ENCODE data around the gene ATP2B3. TPM values are rescaled to one million over a fixed set of nuclear protein-coding genes. Genes with fewer than 3 reads are reported as not detected.

Gene ATP2B3
- polyA plus RNA-seq, 1 donor from 2014 or later, result 5.3 TPM

DNA sequence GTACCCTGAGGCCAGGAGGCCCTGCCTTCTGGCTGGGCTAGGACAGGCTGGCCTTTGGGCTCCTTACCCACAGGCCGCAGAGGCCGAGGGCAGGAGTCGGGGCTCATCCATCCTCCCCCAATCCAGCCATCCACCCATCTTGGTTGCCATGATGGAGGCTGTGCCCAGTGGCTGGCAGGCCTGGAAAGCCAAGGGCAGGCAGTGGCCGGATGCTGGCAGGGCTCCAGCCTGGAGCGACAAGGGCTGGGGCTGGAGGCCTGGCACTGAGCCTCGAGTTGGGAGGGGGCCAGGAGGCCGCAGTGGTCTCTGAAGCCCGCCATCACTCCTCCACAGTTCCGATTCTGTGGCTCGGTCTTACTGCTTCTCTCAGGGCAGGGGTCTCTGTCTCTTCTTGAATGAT is 31.3 kb upstream of the ATP2B3 start:
- Histone ChIP-seq H3K9me3 (ENCODE audit: low read length) (no peaks in the 10 kb centered on the region), H3F3A (ENCODE audit: insufficient read depth, low read length, poor library complexity, severe bottlenecking) (no peaks in the 10 kb centered on the region), H3K27me3 (ENCODE audit: insufficient read depth, low read depth, low read length) (no peaks in the 10 kb centered on the region), H2AFZ (ENCODE audit: low read depth, low read length) (no peak overlapping the region), H3K4me2 (ENCODE audit: low read length) (no peak overlapping the region), H3K36me3 (ENCODE audit: insufficient read depth, low read length) (no peaks in the 10 kb centered on the region), H3K9ac (ENCODE audit: low read length) (no peak overlapping the region), H3K27ac (ENCODE audit: low read length) (no peak overlapping the region), H3K79me2 (replicated peaks; ENCODE audit: insufficient read depth, low read length) (no peaks in the 10 kb centered on the region), H3K4me3 (ENCODE audit: low read length) (no peak overlapping the region), H4K20me1 (ENCODE audit: insufficient read depth) (no peaks in the 10 kb centered on the region), H3K9me2 (ENCODE audit: insufficient read depth, low read length) (no peaks in the 10 kb centered on the region)
- TF ChIP-seq, protein P1, sequence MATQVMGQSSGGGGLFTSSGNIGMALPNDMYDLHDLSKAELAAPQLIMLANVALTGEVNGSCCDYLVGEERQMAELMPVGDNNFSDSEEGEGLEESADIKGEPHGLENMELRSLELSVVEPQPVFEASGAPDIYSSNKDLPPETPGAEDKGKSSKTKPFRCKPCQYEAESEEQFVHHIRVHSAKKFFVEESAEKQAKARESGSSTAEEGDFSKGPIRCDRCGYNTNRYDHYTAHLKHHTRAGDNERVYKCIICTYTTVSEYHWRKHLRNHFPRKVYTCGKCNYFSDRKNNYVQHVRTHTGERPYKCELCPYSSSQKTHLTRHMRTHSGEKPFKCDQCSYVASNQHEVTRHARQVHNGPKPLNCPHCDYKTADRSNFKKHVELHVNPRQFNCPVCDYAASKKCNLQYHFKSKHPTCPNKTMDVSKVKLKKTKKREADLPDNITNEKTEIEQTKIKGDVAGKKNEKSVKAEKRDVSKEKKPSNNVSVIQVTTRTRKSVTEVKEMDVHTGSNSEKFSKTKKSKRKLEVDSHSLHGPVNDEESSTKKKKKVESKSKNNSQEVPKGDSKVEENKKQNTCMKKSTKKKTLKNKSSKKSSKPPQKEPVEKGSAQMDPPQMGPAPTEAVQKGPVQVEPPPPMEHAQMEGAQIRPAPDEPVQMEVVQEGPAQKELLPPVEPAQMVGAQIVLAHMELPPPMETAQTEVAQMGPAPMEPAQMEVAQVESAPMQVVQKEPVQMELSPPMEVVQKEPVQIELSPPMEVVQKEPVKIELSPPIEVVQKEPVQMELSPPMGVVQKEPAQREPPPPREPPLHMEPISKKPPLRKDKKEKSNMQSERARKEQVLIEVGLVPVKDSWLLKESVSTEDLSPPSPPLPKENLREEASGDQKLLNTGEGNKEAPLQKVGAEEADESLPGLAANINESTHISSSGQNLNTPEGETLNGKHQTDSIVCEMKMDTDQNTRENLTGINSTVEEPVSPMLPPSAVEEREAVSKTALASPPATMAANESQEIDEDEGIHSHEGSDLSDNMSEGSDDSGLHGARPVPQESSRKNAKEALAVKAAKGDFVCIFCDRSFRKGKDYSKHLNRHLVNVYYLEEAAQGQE (IDR thresholded peaks at IDR 0.05; ENCODE audit: borderline replicate concordance), result no peak
- TF ChIP-seq, protein P2, sequence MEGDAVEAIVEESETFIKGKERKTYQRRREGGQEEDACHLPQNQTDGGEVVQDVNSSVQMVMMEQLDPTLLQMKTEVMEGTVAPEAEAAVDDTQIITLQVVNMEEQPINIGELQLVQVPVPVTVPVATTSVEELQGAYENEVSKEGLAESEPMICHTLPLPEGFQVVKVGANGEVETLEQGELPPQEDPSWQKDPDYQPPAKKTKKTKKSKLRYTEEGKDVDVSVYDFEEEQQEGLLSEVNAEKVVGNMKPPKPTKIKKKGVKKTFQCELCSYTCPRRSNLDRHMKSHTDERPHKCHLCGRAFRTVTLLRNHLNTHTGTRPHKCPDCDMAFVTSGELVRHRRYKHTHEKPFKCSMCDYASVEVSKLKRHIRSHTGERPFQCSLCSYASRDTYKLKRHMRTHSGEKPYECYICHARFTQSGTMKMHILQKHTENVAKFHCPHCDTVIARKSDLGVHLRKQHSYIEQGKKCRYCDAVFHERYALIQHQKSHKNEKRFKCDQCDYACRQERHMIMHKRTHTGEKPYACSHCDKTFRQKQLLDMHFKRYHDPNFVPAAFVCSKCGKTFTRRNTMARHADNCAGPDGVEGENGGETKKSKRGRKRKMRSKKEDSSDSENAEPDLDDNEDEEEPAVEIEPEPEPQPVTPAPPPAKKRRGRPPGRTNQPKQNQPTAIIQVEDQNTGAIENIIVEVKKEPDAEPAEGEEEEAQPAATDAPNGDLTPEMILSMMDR (IDR thresholded peaks at IDR 0.05; ENCODE audit: poor library complexity, severe bottlenecking), result no peak
- no peak for TF ChIP-seq EZH2 (IDR thresholded peaks at IDR 0.05; ENCODE audit: borderline replicate concordance, insufficient read depth, low read length, poor library complexity, severe bottlenecking)
- TF ChIP-seq EP300 (conservative IDR thresholded peaks at IDR 0.05; ENCODE audit: poor library complexity, severe bottlenecking), result no peak
- no peak for TF ChIP-seq MXI1 (conservative IDR thresholded peaks at IDR 0.05; ENCODE audit: poor library complexity, severe bottlenecking)
- no peak for TF ChIP-seq RAD21 (conservative IDR thresholded peaks at IDR 0.05)
- no peak for TF ChIP-seq SMC3 (conservative IDR thresholded peaks at IDR 0.05; ENCODE audit: poor library complexity)
- no peak for TF ChIP-seq TAF1 (IDR thresholded peaks at IDR 0.05; ENCODE audit: low read depth)
- no peak for TF ChIP-seq POLR2AphosphoS5 (IDR thresholded peaks at IDR 0.05)

DNA sequence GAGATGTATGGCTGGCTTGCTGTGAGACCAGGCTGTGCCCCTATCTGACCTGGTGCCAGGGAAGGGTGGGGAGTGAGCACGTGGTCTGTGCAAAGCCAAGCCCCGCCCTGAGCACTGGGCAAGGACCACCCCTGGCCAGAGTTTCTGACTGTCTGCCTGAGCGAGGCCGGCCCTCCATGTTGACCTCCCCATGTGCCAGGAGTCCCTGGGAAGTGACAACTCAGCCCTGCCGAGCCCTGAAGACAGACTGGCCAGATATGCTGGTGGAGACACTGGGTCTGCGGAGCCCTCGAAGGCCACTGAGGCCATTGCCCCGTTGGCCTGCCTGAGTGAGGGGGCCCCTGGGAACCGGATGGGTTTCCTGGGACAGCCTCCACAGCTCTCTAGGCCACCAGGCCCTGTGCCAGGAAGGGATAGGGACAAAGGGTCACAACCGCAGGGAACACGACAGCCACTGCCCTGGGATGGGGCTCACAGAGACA is 29.8 kb upstream of the ATP2B3 start:
- H2AFZ ChIP-seq (ENCODE audit: low read depth, low read length), result no peak overlapping the region
- no peak overlapping the region for H3K4me2 ChIP-seq (ENCODE audit: low read length)
- no peaks in the 10 kb centered on the region for H3K27me3 ChIP-seq (ENCODE audit: insufficient read depth, low read depth, low read length)

More for the DNA sequence above, 29.8 kb upstream of the ATP2B3 start:
- Histone ChIP-seq H3K27ac (ENCODE audit: low read length) (no peak overlapping the region), H3K79me2 (replicated peaks; ENCODE audit: insufficient read depth, low read length) (no peaks in the 10 kb centered on the region), H3F3A (ENCODE audit: insufficient read depth, low read length, poor library complexity, severe bottlenecking) (no peaks in the 10 kb centered on the region), H3K9me3 (ENCODE audit: low read length) (no peaks in the 10 kb centered on the region), H3K4me3 (ENCODE audit: low read length) (no peak overlapping the region), H3K36me3 (ENCODE audit: insufficient read depth, low read length) (no peaks in the 10 kb centered on the region), H3K9me2 (ENCODE audit: insufficient read depth, low read length) (no peaks in the 10 kb centered on the region), H3K9ac (ENCODE audit: low read length) (no peak overlapping the region), H4K20me1 (ENCODE audit: insufficient read depth) (no peaks in the 10 kb centered on the region)
- TF ChIP-seq, protein P1 (IDR thresholded peaks at IDR 0.05; ENCODE audit: borderline replicate concordance), result no peak
- TF ChIP-seq EP300 (conservative IDR thresholded peaks at IDR 0.05; ENCODE audit: poor library complexity, severe bottlenecking) (no peak), SMC3 (conservative IDR thresholded peaks at IDR 0.05; ENCODE audit: poor library complexity) (no peak), RAD21 (conservative IDR thresholded peaks at IDR 0.05) (no peak), POLR2AphosphoS5 (IDR thresholded peaks at IDR 0.05) (no peak), EZH2 (IDR thresholded peaks at IDR 0.05; ENCODE audit: borderline replicate concordance, insufficient read depth, low read length, poor library complexity, severe bottlenecking) (no peak), TAF1 (IDR thresholded peaks at IDR 0.05; ENCODE audit: low read depth) (no peak), MXI1 (conservative IDR thresholded peaks at IDR 0.05; ENCODE audit: poor library complexity, severe bottlenecking) (no peak)
- TF ChIP-seq, protein P2 (IDR thresholded peaks at IDR 0.05; ENCODE audit: poor library complexity, severe bottlenecking), result no peak

All from neural cell (in vitro differentiated cells).